Suprapubic skin (tissue), 4 donors: ENCODE measurements around the gene SRGAP2B.
"Not testable (repeated sequence)": the region's sequence is repeated elsewhere in the genome, so short reads cannot be mapped to it uniquely, and the experiment has no call there.

Source experiments
- EP300 ChIP-seq: sonication (generic); formaldehyde crosslinking; IDR thresholded peaks from one replicate; pipeline ENCODE4 v1.6.1; 2017; ENCODE audit warnings: antibody characterized with exemption
- POLR2A ChIP-seq, 2 donors: fragments of 450-650 bp; IDR thresholded peaks; one replicate each; pipeline ENCODE4 v1.6.1; 2017; ENCODE audit warnings: antibody characterized with exemption in 2 of 2, mild to moderate bottlenecking in 2 of 2, moderate library complexity in 2 of 2
- POLR2AphosphoS5 ChIP-seq, 3 donors: sonication (generic); formaldehyde crosslinking; IDR thresholded peaks; one replicate each; pipeline ENCODE4 v1.6.1; 2017; ENCODE audit warnings: antibody characterized with exemption in 3 of 3
- TF ChIP-seq, protein P1 (sequence below), 2 donors: fragments of 200-600 bp in 1 of 2; fragments of 450-650 bp in 1 of 2; sonication (generic) in 1 of 2; IDR thresholded peaks; one replicate each; pipeline ENCODE4 v1.5.1; 2016 to 2019; ENCODE audit warnings: antibody characterized with exemption in 2 of 2, mild to moderate bottlenecking in 1 of 2, moderate library complexity in 1 of 2

GRCh38 chr1:144964186-144964585 lies 130.9 kb downstream of the SRGAP2B start:
- TF ChIP-seq, protein P1, sequence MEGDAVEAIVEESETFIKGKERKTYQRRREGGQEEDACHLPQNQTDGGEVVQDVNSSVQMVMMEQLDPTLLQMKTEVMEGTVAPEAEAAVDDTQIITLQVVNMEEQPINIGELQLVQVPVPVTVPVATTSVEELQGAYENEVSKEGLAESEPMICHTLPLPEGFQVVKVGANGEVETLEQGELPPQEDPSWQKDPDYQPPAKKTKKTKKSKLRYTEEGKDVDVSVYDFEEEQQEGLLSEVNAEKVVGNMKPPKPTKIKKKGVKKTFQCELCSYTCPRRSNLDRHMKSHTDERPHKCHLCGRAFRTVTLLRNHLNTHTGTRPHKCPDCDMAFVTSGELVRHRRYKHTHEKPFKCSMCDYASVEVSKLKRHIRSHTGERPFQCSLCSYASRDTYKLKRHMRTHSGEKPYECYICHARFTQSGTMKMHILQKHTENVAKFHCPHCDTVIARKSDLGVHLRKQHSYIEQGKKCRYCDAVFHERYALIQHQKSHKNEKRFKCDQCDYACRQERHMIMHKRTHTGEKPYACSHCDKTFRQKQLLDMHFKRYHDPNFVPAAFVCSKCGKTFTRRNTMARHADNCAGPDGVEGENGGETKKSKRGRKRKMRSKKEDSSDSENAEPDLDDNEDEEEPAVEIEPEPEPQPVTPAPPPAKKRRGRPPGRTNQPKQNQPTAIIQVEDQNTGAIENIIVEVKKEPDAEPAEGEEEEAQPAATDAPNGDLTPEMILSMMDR (IDR thresholded peaks at IDR 0.05): not testable (repeated sequence)
- TF ChIP-seq POLR2AphosphoS5 (IDR thresholded peaks at IDR 0.05); POLR2A (IDR thresholded peaks at IDR 0.05); EP300: not testable (repeated sequence)
